Effector memory CD4-positive, alpha-beta T cell (primary cell): ENCODE measurements around the gene VCX.
"Not testable (repeated sequence)": the region's sequence is repeated elsewhere in the genome, so short reads cannot be mapped to it uniquely, and the experiment has no call there.

Experiments used
- DNase-seq, 3 donors: peaks; one replicate each; pipeline ENCODE4 v3.0.0-alpha.2; 2020
- H3K27ac ChIP-seq: 2 replicates; pipeline ENCODE4 v1.7.0; 2013; ENCODE audit warnings: mild to moderate bottlenecking, low read length, moderate library complexity; ENCODE audit not compliant: insufficient read depth, poor library complexity, severe bottlenecking
- H3K27me3 ChIP-seq: replicated peaks from 2 replicates; pipeline ENCODE4 v1.7.0; 2013; ENCODE audit warnings: mild to moderate bottlenecking, low read length; ENCODE audit not compliant: insufficient read depth, control insufficient read depth, poor library complexity, severe bottlenecking
- H3K36me3 ChIP-seq: 2 replicates; pipeline ENCODE4 v1.7.0; 2013; ENCODE audit warnings: mild to moderate bottlenecking, low read length, moderate library complexity; ENCODE audit not compliant: control insufficient read depth, insufficient read depth
- H3K4me1 ChIP-seq: 2 replicates; pipeline ENCODE4 v1.7.0; 2013; ENCODE audit warnings: low read length, mild to moderate bottlenecking; ENCODE audit not compliant: control insufficient read depth, insufficient read depth, poor library complexity, severe bottlenecking
- H3K4me3 ChIP-seq: 2 replicates; pipeline ENCODE4 v1.7.0; 2013; ENCODE audit warnings: low read length, low read depth, mild to moderate bottlenecking; ENCODE audit not compliant: insufficient read depth, poor library complexity, severe bottlenecking
- H3K9me3 ChIP-seq: 2 replicates; pipeline ENCODE4 v1.7.0; 2013; ENCODE audit warnings: mild to moderate bottlenecking, low read length, moderate library complexity; ENCODE audit not compliant: control insufficient read depth
- total RNA-seq, 3 donors: gene quantifications; one replicate each; lab custom pipeline; 2026; lab: John Stamatoyannopoulos, UW

Gene VCX
- total RNA-seq = 0 reads per million in 3 donors

- H3K9me3 ChIP-seq, H3K27ac ChIP-seq: not testable (repeated sequence)
Measured at GRCh38 chrX:7842871-7843270, at the start of gene VCX. VCX (plus strand) TSS chrX:7843171; CDS start chrX:7843204, 33 bp downstream.

GRCh38 chrX:7798327-7798726, 44.6 kb upstream of the VCX start:
- no peak overlapping the region for H3K27ac ChIP-seq
- H3K36me3 ChIP-seq = no peaks in the 10 kb centered on the region
- DNase-seq = no peak

More at GRCh38 chrX:7842871-7843270, at the start of gene VCX:
- not testable (repeated sequence) for H3K36me3 ChIP-seq, H3K4me3 ChIP-seq, H3K4me1 ChIP-seq, H3K27me3 ChIP-seq, DNase-seq

GRCh38 chrX:7801711-7802110, 41.3 kb upstream of the VCX start:
- H3K27ac ChIP-seq = no peak overlapping the region
- no peaks in the 10 kb centered on the region for H3K9me3 ChIP-seq
- H3K4me1 ChIP-seq = no peaks in the 10 kb centered on the region
- no peak overlapping the region for H3K4me3 ChIP-seq
- DNase-seq = no peak
- no peaks in the 10 kb centered on the region for H3K27me3 ChIP-seq
- no peaks in the 10 kb centered on the region for H3K36me3 ChIP-seq

More at GRCh38 chrX:7798327-7798726, 44.6 kb upstream of the VCX start:
- no peak overlapping the region for H3K4me3 ChIP-seq
- H3K4me1 ChIP-seq = no peaks in the 10 kb centered on the region
- no peaks in the 10 kb centered on the region for H3K27me3 ChIP-seq
- H3K9me3 ChIP-seq = no peaks in the 10 kb centered on the region

- H3K4me3 ChIP-seq = no peak overlapping the region
- H3K27me3 ChIP-seq = no peaks in the 10 kb centered on the region
- no peaks in the 10 kb centered on the region for H3K4me1 ChIP-seq
- H3K36me3 ChIP-seq = no peaks in the 10 kb centered on the region
- H3K9me3 ChIP-seq = no peaks in the 10 kb centered on the region
- no peak for DNase-seq
- H3K27ac ChIP-seq = no peak overlapping the region
Measured at GRCh38 chrX:7815166-7815805, 27.7 kb upstream of the VCX start.

- Histone ChIP-seq H3K36me3 (no peaks in the 10 kb centered on the region), H3K4me1 (no peaks in the 10 kb centered on the region), H3K27ac (no peak overlapping the region), H3K4me3 (no peak overlapping the region), H3K27me3 (no peaks in the 10 kb centered on the region), H3K9me3 (no peaks in the 10 kb centered on the region)
- DNase-seq = no peak
Measured at GRCh38 chrX:7828594-7828993, 14.4 kb upstream of the VCX start.

- no peaks in the 10 kb centered on the region for H3K36me3 ChIP-seq
- no peaks in the 10 kb centered on the region for H3K27me3 ChIP-seq
- no peak for DNase-seq
- H3K4me1 ChIP-seq = no peaks in the 10 kb centered on the region
- H3K4me3 ChIP-seq = no peak overlapping the region
- no peak overlapping the region for H3K27ac ChIP-seq
- H3K9me3 ChIP-seq = no peaks in the 10 kb centered on the region
Measured at GRCh38 chrX:7841084-7841805, 1.7 kb upstream of the VCX start.

GRCh38 chrX:7852166-7852565, 9.2 kb downstream of the VCX start:
- H3K4me3 ChIP-seq = no peak overlapping the region
- no peak overlapping the region for H3K27ac ChIP-seq
- H3K36me3 ChIP-seq = no peaks in the 10 kb centered on the region
- no peaks in the 10 kb centered on the region for H3K27me3 ChIP-seq
- H3K4me1 ChIP-seq = no peaks in the 10 kb centered on the region
- no peak for DNase-seq
- H3K9me3 ChIP-seq = no peaks in the 10 kb centered on the region

GRCh38 chrX:7872042-7872441, 29.1 kb downstream of the VCX start:
- no peaks in the 10 kb centered on the region for H3K9me3 ChIP-seq
- H3K36me3 ChIP-seq = no peaks in the 10 kb centered on the region
- H3K27me3 ChIP-seq = no peaks in the 10 kb centered on the region
- no peak overlapping the region for H3K27ac ChIP-seq
- H3K4me1 ChIP-seq = no peaks in the 10 kb centered on the region
- no peak overlapping the region for H3K4me3 ChIP-seq
- no peak for DNase-seq

- Histone ChIP-seq H3K4me3 (no peak overlapping the region), H3K4me1 (no peaks in the 10 kb centered on the region), H3K9me3 (no peaks in the 10 kb centered on the region), H3K27ac (no peak overlapping the region), H3K27me3 (no peaks in the 10 kb centered on the region), H3K36me3 (no peaks in the 10 kb centered on the region)
- no peak for DNase-seq
Measured at GRCh38 chrX:7876957-7877356, 34.0 kb downstream of the VCX start.

GRCh38 chrX:7889135-7889534, 46.2 kb downstream of the VCX start:
- H3K4me1 ChIP-seq = no peaks in the 10 kb centered on the region
- no peak for DNase-seq
- no peaks in the 10 kb centered on the region for H3K27me3 ChIP-seq
- no peak overlapping the region for H3K27ac ChIP-seq
- H3K9me3 ChIP-seq = no peaks in the 10 kb centered on the region
- no peaks in the 10 kb centered on the region for H3K36me3 ChIP-seq
- H3K4me3 ChIP-seq = no peak overlapping the region
